Measurements from ENCODE around the gene FAT1.

FAT1 gene

DNA sequence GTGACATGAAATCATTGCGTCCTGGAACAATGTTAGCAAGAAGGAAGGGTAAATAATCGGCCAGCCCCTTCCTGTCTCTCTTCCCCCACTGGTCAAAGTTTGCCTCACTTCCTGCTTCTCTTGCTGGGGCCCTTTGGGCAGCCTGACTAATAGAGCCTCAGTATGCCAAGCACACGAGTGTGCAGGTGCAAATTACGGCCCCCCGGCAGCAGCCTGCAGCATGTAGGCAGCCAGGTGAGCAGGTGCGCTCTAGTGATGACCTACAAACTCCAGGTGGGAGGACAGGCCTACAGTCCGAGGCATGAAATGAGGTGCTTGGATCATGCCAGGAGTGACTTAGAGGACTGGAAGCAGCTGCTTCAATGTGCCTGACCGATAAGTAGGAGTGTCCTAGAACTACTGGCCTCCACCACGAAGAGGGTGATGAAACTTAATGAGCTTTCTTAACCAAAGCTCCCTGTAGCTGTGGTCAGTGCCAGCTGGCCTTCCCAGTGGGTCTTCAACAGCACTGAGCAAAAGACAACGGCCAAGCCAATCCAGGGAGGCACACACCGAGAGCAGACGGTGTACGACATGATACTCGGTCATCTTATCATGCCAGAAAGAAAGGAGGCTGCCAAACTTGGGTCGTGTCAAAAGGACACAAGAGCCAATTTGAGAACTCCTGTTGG lies 26.1 kb upstream of the FAT1 start:
- no peak for DNase-seq (ENCODE audit: low read depth, low spot score)

GRCh38 chr4:186746581-186746980 lies 22.9 kb upstream of the FAT1 start:
- DNase-seq (ENCODE audit: low read depth, low spot score): no peak

DNA sequence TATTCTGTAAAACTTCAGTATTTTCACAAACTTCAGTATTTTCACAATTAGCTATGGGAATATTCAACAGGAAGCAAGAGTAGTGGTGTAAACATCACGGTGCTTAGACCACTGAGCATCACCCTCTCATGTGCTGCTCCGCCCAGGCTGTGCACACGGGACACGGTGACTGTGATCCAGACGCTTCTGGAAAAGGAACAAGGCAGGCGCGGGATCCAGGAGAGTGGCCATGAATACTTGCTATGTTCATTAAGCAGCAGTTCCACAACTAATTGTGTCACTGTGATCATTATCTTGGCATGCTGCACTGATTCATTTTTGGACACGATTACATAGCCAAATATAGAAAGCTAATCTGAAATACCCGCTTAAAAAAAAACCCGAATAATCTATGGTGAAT lies 19.6 kb upstream of the FAT1 start:
- no peak for DNase-seq (ENCODE audit: low read depth, low spot score)

GRCh38 chr4:186740822-186741221 lies 17.2 kb upstream of the FAT1 start:
- DNase-seq (ENCODE audit: low read depth, low spot score): no peak

GRCh38 chr4:186739802-186740434 lies 16.3 kb upstream of the FAT1 start:
- DNase-seq (ENCODE audit: low read depth, low spot score): no peak

DNA sequence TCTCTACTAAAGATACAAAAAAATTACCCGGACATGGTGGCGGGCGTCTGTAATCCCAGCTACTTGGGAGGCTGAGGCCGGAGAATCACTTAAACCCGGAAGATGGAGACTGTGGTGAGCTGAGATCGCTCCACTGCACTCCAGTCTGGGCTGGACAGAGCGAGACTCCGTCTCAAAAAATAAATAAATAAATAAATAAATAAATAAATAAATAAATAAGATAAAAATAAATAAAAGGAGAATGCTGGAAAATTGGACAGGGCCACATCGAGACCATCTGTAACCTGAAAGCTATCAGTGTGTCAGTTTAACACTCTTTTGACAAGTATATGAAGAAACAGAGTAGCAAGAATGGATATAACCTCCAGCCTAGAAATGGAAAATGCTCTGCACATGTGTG lies 15.7 kb upstream of the FAT1 start:
- no peak for DNase-seq (ENCODE audit: low read depth, low spot score)

DNA sequence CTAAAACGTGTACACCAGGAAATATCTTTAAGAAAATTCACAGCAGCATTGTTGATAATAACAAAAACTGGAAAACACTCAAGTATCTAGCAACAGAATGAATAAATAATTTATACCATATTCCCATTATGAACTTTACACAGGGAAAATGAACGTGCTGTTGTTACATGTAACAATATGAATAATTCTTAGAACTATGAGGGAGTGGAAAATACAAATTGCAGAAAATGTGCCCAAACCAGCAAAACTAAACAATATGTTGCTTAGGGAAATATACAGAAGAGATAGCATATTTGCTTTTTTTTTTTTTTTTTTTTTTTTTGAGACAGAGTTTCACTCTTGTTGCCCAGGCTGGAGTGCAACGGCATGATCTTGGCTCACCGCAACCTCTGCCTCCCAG lies 14.8 kb upstream of the FAT1 start:
- DNase-seq (ENCODE audit: low read depth, low spot score): no peak

DNA sequence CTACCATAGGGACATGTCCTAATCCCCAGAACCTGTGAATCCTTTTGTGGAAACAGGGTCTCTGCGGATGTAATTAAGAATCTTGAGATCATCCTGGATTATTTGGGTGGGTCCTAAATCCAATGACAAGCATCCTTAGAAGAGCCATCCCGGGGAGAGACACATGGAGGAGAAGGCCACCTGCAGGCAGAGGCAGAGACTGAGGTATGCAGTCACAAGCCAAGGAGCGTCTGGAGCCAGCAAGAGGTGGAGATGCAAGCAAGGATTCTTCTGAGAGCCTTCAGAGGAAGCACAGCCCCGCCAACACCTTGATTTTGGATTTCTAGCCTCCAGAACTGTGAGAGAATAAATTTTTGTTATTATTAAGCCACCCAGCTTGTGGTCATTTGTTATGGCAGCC lies 13.8 kb upstream of the FAT1 start:
- no peak for DNase-seq (ENCODE audit: low read depth, low spot score)

DNA sequence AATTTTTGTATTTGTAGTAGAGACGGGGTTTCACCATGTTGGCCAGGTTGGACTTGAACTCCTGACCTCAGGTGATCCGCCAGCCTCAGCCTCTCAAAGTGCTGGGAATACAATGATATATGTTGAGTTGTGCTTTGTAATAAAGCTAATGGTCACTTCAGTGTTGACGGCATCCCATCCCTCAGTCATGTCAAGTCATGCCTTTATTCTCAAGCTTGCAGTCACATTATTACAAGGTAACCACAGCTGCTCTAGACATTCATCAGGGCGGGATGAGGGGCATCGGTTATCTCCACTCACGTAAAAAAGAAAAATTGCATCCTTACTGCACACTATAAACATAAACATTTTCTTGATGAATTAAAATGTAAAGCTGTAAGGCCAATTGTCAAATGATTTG lies 12.8 kb upstream of the FAT1 start:
- no peak for DNase-seq (ENCODE audit: low read depth, low spot score)

GRCh38 chr4:186734251-186734650 lies 10.6 kb upstream of the FAT1 start:
- DNase-seq (ENCODE audit: low read depth, low spot score): no peak

- no peak for DNase-seq (ENCODE audit: low read depth, low spot score)
Measured at GRCh38 chr4:186733778-186734177, 10.1 kb upstream of the FAT1 start.

- DNase-seq (ENCODE audit: low read depth, low spot score): no peak
Measured at GRCh38 chr4:186730621-186731020, 7.0 kb upstream of the FAT1 start.

- DNase-seq (ENCODE audit: low read depth, low spot score): no peak
Measured at GRCh38 chr4:186729856-186730255, 6.2 kb upstream of the FAT1 start.

GRCh38 chr4:186728631-186729271 lies 5.1 kb upstream of the FAT1 start:
- no peak for DNase-seq (ENCODE audit: low read depth, low spot score)

DNA sequence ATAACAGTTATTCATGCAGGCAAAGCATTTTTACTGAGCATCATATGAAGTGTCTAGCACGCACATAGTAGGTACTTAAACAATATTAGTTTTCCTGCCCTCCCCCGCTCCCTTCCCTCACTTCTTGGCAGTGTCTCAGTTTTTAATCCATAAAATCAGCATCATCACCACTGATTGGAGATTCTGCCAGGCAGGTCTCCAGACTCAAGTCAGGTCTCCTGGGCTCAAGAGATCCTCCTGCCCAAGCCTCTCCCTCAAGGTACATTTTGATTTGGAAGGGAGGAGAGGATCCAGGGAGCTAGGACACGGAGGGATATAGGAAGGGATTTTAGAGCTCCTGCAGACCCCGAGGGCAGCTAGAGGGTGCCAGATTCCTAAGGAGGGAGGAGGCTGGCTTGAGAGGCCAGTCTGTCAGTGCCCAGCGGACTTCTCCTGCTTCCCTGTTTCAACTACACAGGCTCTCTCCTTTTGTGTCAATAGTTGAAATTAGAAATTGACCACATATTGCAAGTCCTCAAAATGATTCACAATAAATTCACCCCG lies 4.4 kb upstream of the FAT1 start:
- DNase-seq (ENCODE audit: low read depth, low spot score): no peak

DNA sequence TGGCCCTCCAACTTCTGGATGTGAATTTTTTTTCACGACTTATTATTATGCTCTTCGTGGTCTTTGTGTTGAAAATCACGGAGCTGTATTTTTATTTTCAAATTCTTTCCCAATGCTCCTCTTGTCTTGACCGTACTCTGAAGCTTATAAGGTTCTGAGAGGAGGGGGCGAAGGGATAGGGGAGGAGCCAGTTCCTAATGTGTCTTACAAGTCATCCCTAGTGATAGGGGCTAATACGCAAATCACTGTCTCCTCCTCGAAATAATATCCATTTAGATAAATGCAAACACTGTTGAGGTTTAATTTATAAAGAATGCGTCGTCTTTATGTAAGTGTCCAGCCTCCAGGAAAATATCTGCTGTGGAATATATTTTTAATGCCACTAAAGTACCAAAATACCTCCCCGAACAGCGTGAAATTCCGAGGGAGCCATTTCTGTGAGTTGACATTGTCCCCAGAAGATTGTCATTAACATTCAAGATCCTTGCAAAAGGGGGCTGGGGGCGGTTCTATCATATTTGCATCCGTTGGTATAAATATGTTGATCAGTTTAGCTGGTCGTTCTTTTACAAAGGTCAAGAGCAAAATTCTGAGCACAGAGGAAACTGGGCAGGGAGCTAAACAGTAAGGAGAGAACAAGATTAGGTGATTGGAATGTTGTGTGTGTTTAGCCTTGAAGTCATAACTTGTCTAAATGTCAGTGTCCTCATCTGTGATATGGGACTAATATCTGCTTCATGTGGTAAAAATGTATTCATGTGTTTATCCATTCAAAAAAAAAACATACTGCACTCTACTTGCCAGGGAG lies 3.7 kb upstream of the FAT1 start:
- no peak for DNase-seq (ENCODE audit: low read depth, low spot score)

DNA sequence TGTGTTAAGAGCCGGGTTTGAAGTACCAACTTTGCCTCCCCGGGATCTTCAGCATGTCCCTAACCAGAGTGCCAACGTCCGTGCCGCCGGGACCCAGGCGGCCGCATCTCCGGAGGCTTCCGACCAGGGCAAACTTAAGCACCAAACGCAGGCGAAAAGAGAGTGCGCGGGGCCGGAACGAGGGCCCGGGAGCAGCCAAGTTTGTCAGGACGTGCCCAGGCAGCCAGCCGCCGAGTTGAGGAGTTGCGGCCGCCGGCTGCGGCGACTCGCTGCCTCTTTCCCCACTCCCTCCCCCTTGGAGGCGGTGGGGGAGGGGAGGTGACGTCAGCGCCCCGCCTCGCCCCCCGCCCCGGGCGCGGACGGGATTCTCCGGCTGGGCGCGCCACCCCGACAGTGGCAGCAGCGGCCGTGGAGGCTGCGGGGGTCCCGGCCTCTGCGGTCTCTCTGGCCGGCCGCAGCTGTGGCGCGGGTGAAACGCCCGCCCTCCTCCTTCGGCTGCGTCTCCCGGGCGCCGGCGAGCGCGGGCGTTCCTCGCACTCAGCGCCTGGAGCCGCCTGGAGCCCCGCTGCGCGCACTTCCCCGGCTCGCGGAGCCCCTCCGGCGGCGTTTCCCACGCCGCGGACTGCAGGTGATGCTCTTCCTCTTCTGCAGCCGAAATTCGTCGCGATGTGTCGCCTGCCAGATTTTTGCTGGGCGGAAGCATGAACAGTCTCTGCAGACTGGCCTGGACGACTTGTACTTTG lies 2.9 kb upstream of the FAT1 start:
- DNase-seq (ENCODE audit: low read depth, low spot score): no peak

DNA sequence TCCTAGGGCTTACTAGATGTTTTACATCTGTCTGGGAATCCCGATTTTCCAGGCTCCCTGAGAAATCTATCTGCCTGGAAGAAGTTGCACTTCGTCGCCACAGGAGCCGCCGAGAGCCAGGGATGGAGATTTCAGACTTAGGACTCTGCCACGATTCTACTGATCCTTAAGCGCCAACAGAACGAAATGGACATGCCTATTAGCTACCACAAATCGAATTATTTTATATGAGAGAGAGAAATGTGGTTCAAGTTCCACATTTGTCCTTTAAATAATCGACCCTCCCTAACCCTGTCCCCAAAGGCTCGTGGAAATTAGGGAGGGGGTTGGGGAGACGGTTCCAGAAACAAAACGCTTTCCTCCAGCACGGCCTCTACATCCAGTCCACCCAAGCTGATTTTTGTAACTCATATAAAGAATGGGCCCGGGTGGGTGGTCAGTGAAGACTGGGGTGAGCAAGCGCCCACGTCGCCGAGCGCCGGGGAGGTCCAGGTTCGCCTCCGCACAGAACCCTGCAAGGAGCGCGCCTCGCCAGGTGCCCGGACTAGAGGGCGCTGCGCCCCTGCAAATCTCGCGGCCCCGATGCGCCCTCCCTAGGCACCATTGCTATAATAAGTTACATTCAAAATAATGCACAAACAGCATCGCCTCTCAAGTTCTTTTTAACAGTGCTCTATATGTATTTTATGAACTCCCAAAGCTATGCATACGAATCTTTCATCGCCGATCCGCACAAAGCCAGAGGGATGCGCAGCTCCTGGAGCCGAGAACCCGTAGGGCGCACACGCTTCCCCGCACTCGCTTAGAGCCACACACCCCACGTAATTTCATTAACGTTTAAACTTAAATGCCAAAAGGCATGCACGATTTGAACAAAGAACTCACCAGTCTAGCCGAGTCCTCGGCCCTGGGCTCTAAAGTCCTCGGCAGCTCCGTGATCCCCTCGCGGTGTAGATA lies 2.1 kb upstream of the FAT1 start:
- DNase-seq (ENCODE audit: low read depth, low spot score): no peak

DNA sequence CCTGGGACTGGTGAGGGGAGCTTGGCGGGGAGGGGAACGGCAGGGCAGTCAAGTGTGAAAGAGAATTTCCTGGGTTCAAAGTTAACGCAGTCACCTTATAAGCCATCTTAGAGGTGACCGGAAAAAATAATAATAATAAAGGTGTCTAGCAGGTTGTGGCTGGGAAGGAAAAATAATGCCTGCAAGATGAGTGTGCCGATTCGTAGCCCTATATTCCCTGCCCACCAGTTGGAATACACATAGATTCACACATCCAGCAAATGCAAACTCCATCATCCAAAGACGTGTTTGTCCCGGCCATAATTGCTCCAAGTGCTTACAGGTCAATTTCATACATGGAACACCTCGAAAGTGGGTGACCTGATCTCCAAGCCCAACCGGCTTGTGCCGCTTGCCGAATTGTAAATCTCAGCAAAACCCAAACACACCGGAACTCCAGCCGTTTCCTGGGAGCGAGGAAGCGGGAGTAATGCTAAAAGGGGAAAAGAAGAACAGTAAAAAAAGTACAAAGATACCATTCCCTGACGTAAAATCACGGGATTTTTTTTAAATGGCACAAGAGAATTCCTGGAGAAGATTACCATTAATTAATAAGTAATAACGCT lies 1.3 kb upstream of the FAT1 start:
- DNase-seq (ENCODE audit: low read depth, low spot score): no peak
